SU-DHL-6 (cell line): Measurements from ENCODE around the gene ATXN7.

Experiments used
- CTCF ChIP-seq: fragments of 200-600 bp; sonication (generic); IDR thresholded peaks from one replicate; pipeline ENCODE4 v1.5.1; 2017; ENCODE audit warnings: antibody characterized with exemption, mild to moderate bottlenecking, low read length, moderate library complexity; ENCODE audit not compliant: insufficient read depth, poor library complexity, severe bottlenecking
- EZH2phosphoT487 ChIP-seq: fragments of 200-600 bp; sonication (generic), shearing (Covaris generic); conservative IDR thresholded peaks from 2 replicates; pipeline ENCODE4 v1.6.1; 2018; ENCODE audit warnings: mild to moderate bottlenecking, antibody characterized with exemption, low read length, moderate library complexity, mixed read lengths

GRCh38 chr3:63990204-63990603 is 126.5 kb downstream of the ATXN7 start:
- no peak for TF ChIP-seq CTCF
- no peak for TF ChIP-seq EZH2phosphoT487
